ENCODE data around the gene BAHCC1. TPM values are rescaled to one million over a fixed set of nuclear protein-coding genes. Genes with fewer than 3 reads are reported as not detected.

The BAHCC1 gene
- total RNA-seq, 2 donors from 2014 or later, result 0.22 to 0.29 TPM

DNA sequence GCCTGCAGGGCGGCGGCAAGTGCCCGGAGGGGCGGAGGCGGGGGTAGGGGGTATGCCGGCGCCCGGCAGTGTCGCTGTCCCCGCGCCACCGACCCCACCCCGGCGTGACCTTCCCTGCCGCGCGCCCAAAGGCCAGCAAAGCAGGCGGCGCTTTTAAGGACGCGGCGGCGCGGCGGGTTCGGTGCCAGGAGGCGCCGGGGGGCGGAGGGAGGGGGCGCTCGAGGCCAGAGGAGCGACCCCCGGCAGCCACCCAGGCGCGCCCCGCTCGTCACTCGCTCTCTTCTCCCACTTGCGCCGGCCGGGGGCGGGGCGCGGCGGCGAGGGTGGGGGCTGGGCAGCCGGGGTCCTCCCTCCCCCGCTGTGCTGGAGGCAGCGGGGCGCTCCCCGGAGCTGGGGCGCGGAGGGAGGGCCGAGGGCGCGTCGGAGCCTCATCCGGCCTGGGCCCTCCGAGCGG is 8.6 kb upstream of the BAHCC1 start:
- Mint-ChIP-seq H3K27ac (no peak overlapping the region), H3K36me3 (ENCODE audit: low read depth) (no peaks in the 10 kb centered on the region), H3K4me1 (no peaks in the 10 kb centered on the region), H3K4me3 (peak overlapping the region; percentile 47), H3K27me3 (peaks cover 44% of the 10 kb centered on the region)
- H3K9me3 ChIP-seq (ENCODE audit: control insufficient read depth, low read length, poor library complexity, severe bottlenecking), result no peaks in the 10 kb centered on the region
- ATAC-seq, result peak; percentile 37
- DNase-seq, result no peak

DNA sequence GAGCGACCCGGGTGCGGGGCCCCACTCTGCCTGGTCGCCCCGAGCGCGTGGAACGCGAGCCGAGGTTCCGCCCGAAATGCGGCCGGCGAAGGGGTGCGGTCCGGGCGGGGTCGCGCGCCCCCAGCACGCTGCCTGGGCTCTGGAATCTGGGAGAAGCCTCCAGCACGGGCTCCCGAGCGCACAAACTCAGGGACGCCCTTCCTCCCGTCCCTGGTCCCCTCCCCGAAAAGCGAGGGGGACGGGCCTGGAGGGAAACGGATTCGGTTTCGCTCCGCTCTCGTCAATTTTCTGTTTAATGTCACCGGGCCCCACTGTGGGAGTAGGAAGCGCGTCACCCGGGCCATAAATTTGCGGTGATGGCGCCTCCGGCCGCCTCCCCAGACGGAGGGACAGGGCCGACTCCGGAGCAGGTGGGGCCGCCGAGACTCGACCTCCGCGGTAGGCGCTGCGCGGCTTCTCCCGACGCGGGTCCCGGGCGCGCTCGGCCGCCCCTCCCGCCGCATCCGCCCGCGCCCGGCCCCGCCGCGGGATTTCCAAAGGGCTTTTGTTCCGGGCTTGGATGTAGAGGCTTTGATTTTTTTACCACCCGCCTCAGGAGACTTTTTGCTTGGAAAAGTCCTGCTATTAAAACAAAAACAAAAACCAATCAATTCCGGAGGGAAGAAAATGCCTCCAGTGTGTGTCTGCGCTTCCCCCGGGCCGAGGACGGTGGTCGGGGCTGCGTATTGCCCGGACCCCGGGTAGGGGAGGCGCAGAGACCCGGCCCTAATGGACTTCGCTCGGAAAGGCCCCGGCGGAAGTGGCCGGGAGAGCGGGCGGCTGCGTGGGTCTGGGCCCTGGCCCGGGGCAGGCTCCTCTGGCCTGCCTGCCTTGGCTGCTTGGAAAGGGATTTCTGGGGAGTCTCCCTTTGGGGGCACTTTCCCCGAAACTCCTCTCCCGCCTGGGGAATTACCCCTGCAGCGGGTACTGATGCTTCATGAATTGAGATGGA is 7.9 kb upstream of the BAHCC1 start:
- H3K36me3 Mint-ChIP-seq (ENCODE audit: low read depth), result no peaks in the 10 kb centered on the region
- H3K27ac Mint-ChIP-seq, result no peak overlapping the region

DNA sequence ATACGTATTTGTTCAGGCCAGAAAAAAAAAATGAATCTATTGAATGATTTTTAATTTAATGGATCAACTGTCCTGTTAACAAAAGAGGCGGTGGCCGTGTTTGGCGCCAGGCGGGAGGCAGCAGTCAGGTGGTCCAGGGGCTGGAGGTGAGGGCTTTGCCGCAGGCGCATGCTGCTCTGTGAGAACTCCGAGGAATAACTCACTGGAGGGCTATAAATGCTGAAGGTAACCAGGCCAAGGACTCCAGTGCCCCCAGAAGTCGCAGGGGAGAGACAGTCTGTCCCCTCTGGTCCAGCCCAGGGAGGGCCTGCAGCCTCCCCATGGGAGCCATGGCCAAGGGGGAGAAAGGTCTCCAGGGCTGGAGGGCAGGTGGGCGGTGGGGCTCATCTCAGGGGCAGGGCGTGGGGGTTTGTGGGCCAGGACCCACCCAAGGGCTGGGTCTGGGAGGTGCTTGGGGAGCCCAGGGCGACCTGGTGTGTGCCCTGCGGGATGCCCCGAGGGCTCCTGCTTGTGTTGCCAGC is 7.1 kb upstream of the BAHCC1 start:
- Mint-ChIP-seq H3K27ac (no peak overlapping the region), H3K4me1 (peaks cover 2% of the 10 kb centered on the region), H3K27me3 (peaks cover 54% of the 10 kb centered on the region), H3K4me3 (peak overlapping the region; percentile 36), H3K36me3 (ENCODE audit: low read depth) (no peaks in the 10 kb centered on the region)
- DNase-seq, result no peak
- no peaks in the 10 kb centered on the region for H3K9me3 ChIP-seq (ENCODE audit: control insufficient read depth, low read length, poor library complexity, severe bottlenecking)
- ATAC-seq, result no peak

More for the DNA sequence above, 7.9 kb upstream of the BAHCC1 start:
- DNase-seq (no peak), ATAC-seq (peak; percentile 44)
- Mint-ChIP-seq H3K4me3 (peak overlapping the region; percentile 71), H3K4me1 (no peaks in the 10 kb centered on the region), H3K27me3 (peaks cover 50% of the 10 kb centered on the region)
- H3K9me3 ChIP-seq (ENCODE audit: control insufficient read depth, low read length, poor library complexity, severe bottlenecking), result no peaks in the 10 kb centered on the region

DNA sequence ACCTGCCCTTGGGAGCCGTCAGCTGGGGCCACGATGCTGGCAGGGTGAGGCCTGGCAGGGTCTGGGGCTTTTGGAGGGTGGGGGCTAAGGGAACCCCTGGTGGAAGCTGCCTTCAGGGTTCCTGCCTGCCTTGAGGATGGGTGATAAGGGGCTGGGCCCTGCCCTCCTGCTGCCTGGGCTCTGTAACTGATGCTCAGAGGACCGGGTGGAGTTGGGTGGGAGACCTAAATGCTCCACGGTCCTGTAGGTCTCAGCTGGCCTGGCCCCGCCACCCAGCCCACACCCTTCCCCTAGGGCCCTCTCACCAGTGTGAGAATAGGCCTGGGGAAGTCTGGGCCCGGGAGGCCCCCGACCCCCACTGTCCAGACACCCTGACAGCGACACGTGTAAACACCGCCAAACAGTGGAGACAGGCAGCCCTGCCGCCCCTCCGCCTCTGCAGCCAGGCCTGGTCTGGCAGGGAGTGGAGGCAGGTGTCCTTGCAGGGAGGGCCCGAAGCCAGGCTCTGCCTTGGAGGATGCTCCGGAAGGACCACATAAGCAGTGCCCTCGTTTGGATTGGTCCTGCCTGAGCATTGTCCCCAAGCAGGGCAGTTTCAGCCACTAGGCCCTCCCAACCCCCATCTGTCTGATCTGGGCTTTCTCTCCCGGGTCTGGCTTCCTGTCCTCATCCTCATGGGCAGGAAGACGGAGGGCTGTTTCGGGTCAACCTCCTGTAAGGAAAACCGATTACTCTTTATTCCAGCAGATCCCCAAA is 6.5 kb upstream of the BAHCC1 start:
- ATAC-seq (no peak), DNase-seq (no peak)
- H3K9me3 ChIP-seq (ENCODE audit: control insufficient read depth, low read length, poor library complexity, severe bottlenecking), result no peaks in the 10 kb centered on the region
- no peak overlapping the region for H3K27ac Mint-ChIP-seq
- H3K36me3 Mint-ChIP-seq (ENCODE audit: low read depth), result no peaks in the 10 kb centered on the region
- peak overlapping the region; percentile 21 for H3K4me3 Mint-ChIP-seq
- peaks cover 54% of the 10 kb centered on the region for H3K27me3 Mint-ChIP-seq
- peaks cover 2% of the 10 kb centered on the region for H3K4me1 Mint-ChIP-seq

DNA sequence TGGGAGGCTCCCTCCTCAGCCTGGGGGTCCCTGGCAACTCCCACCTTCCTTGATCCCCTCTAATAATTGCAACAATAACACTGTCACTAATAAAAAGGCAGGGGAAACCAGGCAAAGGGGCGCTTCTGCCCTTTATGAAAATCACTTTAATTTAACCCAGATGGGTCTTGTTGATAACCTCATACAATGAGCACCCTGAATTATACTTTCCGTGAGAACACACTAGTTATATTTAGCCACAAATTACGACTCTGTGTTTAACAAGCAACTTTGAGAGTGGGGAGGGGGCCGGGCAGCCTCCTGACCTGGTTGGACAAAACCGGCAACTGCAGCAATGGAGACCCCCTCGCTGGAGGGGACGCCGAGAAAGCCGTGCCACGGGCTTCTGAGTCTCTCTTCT is 5.7 kb upstream of the BAHCC1 start:
- Mint-ChIP-seq H3K27ac (no peak overlapping the region), H3K4me1 (peaks cover 8% of the 10 kb centered on the region), H3K4me3 (no peak overlapping the region), H3K36me3 (ENCODE audit: low read depth) (no peaks in the 10 kb centered on the region), H3K27me3 (peaks cover 57% of the 10 kb centered on the region)
- DNase-seq (no peak), ATAC-seq (no peak)
- H3K9me3 ChIP-seq (ENCODE audit: control insufficient read depth, low read length, poor library complexity, severe bottlenecking), result no peaks in the 10 kb centered on the region

DNA sequence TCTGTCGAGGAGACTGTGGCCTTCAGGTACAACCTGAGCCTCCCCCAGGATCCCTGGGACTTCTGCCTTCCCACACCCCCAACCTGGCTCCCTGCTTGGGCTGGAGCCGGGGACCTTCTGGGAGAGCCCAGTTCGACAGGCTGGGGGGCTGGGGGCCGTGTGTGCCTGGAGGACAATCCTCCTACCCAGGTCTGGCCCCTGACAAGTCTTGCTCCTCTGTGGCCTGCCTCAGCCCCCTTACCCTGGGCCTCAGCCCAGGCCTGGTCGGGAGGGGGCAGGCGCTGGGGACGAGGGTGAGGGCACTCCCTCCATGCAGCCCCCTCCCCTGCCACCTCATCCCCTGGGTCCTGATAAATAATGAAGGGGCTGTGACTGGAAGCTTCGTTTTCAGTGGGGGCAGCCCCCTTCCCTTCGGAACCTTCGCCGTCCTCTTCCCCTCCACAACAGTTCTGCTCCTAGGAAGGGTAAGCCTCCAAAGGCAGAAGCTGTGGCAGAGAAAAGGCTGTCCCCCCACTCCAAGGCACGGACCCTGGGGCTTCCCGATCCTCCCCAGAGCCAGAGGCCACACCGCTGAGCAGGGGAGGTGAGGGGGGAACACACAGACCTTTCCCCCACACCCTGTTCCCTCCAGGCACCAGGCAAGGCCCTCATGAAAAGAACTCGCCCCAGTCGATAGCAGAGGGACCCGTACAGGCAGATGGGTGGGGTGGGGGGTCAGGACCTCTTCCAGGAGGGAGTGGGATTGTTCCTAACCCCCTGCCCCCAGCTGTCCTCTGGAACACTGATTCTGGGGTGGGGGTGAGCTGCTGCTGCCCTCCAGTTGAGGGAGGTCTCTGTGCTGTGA is 5.0 kb upstream of the BAHCC1 start:
- H3K4me1 Mint-ChIP-seq, result peaks cover 11% of the 10 kb centered on the region
- peaks cover 57% of the 10 kb centered on the region for H3K27me3 Mint-ChIP-seq
- no peak overlapping the region for H3K4me3 Mint-ChIP-seq
- H3K36me3 Mint-ChIP-seq (ENCODE audit: low read depth), result no peaks in the 10 kb centered on the region
- no peak overlapping the region for H3K27ac Mint-ChIP-seq
- H3K9me3 ChIP-seq (ENCODE audit: control insufficient read depth, low read length, poor library complexity, severe bottlenecking), result no peaks in the 10 kb centered on the region
- ATAC-seq, result no peak
- no peak for DNase-seq

DNA sequence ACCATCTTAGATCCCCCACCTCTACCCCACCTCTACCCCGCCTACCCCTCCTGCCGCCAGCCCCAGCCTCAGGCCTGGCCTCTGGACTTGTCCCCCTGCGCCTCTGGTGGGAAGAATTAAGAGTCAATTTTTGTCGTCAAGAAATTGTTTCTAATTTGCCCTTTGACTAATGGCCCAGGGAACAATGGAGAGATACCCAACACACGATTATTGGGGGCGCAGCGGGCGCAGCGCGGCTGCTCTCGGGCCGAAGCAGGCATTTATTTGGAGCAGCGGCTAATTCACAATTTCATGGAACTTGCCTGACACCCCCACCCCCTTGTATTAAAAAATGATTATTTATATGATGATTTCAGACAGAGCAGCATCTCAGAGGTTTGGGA is 4.4 kb upstream of the BAHCC1 start:
- H3K36me3 Mint-ChIP-seq (ENCODE audit: low read depth), result no peaks in the 10 kb centered on the region
- ATAC-seq (no peak), DNase-seq (no peak)
- H3K4me3 Mint-ChIP-seq, result no peak overlapping the region
- no peaks in the 10 kb centered on the region for H3K9me3 ChIP-seq (ENCODE audit: control insufficient read depth, low read length, poor library complexity, severe bottlenecking)
- H3K27ac Mint-ChIP-seq, result no peak overlapping the region
- H3K4me1 Mint-ChIP-seq, result peaks cover 12% of the 10 kb centered on the region
- peaks cover 53% of the 10 kb centered on the region for H3K27me3 Mint-ChIP-seq

DNA sequence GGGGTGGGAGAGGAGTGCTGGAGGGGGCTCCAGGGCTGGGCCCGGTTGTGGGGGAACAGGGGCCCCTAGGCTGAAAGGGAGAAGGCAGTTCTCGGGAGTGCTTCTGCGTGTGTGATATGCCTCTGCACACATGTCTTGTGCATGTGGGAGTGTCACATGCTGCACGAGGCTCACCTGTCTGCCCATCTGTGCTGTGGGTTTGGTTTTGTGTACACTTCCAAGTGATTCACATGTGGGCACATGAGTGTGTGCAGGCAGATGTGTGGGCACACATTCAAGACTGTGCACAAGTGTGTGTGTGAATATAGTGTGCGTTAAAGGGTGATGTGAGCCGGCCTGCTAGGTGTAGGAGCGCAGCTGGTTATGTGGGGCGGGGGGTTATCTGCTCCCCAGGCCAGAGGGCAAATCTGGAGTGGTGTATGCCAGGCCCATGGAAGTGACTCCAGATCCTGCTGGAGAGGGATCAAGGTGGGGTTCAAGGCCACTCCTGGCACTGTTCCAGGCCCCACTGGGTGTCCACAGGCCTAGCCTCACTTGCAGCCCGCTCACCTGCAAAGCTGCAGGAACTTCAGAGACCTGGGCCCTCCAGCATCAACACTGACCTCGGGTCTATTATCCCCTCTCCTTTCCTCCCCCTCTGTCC is 3.8 kb upstream of the BAHCC1 start:
- Mint-ChIP-seq H3K4me3 (no peak overlapping the region), H3K36me3 (ENCODE audit: low read depth) (no peaks in the 10 kb centered on the region), H3K27ac (peak overlapping the region; percentile 2), H3K27me3 (peaks cover 48% of the 10 kb centered on the region), H3K4me1 (peaks cover 12% of the 10 kb centered on the region)
- no peaks in the 10 kb centered on the region for H3K9me3 ChIP-seq (ENCODE audit: control insufficient read depth, low read length, poor library complexity, severe bottlenecking)
- ATAC-seq, result no peak
- DNase-seq, result no peak

DNA sequence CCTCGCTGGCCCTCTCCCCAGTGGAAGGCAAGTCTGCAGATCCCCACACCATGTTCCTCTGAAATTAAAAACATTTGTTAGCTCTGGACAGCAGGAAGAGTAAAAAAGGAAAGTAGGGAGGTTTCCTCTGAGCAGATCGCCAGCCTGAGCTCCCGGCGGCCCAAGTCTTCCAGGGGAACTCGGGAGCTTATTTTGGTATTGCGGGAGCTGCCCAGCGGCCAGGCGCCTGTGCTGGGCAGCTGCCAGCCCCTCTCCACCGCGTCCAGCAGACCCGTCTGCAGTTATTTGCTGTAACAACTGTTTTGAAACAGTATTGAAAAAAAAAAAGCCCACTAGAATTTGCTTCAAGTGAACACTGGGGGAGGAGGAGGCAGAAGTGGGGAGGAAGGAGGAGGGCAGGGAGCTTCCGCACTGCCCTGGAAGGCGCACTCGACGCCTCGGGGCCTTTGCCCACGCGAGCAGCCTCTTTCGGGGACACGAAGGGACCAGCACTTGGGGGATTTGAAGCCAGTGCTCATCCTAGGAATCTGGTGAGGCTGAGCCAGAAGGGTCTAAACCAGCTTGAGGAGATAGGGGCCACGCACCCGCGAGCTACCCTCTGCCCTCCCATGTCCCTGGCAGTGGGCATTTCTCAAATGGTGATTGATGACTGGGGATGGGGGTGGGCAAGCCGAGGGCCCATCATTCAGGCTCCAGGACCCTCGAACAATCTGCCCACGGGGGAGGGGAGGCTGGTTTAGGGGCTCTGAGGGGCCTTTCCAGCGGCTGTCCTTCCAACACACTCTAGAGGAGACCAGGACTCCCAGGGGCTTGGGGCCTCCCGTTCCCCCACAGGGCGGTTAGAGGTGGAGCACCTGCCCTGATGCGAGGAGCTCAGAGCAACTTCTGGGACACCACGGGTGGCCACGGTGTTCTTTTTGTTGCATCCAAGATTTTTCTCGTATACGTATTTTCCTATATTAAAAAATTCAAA is 3.0 kb upstream of the BAHCC1 start:
- H3K4me3 Mint-ChIP-seq, result peak overlapping the region; percentile 28
- peak overlapping the region; percentile 37 for H3K27ac Mint-ChIP-seq
- H3K36me3 Mint-ChIP-seq (ENCODE audit: low read depth), result no peaks in the 10 kb centered on the region
- DNase-seq (no peak), ATAC-seq (no peak)
- H3K9me3 ChIP-seq (ENCODE audit: control insufficient read depth, low read length, poor library complexity, severe bottlenecking), result no peaks in the 10 kb centered on the region
- peaks cover 12% of the 10 kb centered on the region for H3K4me1 Mint-ChIP-seq
- H3K27me3 Mint-ChIP-seq, result peaks cover 48% of the 10 kb centered on the region

DNA sequence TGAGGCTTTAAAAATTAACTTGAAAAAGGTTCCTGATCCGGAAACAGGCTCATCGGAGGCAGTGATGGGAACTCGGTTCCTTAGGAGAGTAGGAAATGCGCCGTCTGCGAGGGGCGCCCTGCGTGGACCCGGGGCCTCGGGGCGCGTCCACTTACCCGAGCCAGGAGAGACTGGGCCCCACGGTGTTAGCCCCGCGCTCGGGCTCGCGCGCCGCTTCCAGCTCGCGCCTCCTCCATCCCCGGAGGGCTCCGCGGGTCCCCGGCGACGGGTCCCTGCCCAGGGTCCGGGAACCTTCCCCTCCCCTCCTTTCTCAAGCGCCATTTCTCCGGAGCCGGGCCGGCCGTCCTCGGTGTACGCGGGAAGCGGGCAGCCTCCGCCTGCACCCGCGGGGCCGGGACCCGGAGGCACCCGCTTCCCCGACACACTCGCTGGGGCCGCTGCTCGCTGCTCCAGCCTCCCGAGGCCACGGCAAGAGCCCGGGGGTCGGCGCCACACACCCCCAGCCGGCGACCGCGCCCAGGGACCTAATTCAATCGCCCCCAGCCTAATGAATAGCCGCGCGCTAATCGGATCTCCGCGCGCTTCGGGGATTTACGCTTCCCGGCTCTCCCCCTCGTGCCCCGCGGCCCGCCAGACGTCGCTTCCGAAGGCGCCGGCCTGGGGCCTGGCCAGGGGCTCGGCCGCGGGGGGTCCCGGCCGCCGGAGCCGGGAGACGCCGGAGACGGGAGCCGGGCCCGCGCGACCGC is 2.2 kb upstream of the BAHCC1 start:
- Mint-ChIP-seq H3K27ac (peak overlapping the region; percentile 37), H3K27me3 (peaks cover 49% of the 10 kb centered on the region), H3K4me3 (peak overlapping the region; percentile 28), H3K36me3 (ENCODE audit: low read depth) (no peaks in the 10 kb centered on the region), H3K4me1 (peaks cover 15% of the 10 kb centered on the region)
- ATAC-seq (no peak), DNase-seq (no peak)
- H3K9me3 ChIP-seq (ENCODE audit: control insufficient read depth, low read length, poor library complexity, severe bottlenecking), result no peaks in the 10 kb centered on the region

Data from T-helper 17 cell (primary cell).